Keratinocyte (primary cell): Measurements from ENCODE around the gene PDXDC1.
"Not testable (repeated sequence)": the region's sequence is repeated elsewhere in the genome, so short reads cannot be mapped to it uniquely, and the experiment has no call there.

ENCODE experiments used
- CTCF ChIP-seq, 3 experiments: IDR thresholded peaks in 1 of 3; conservative IDR thresholded peaks in 1 of 3; optimal IDR thresholded peaks in 1 of 3; 2 replicates in 2 of 3; 3 replicates in 1 of 3; pipeline versions ENCODE3 to v1.5.1; 2011; ENCODE audit warnings: low read length in 3 of 3, mild to moderate bottlenecking in 3 of 3, moderate library complexity in 2 of 3, control low read depth in 1 of 3, inconsistent platforms in 1 of 3; ENCODE audit not compliant: insufficient read depth in 2 of 3; ENCODE audit errors: extremely low read depth in 1 of 3
- EZH2 ChIP-seq: IDR thresholded peaks from one replicate; pipeline ENCODE4 v1.6.1; 2012; ENCODE audit warnings: inconsistent platforms, mild to moderate bottlenecking, low read length, moderate library complexity

GRCh38 chr16:15144781-15145417 is 170.1 kb downstream of the PDXDC1 start:
- not testable (repeated sequence) for TF ChIP-seq CTCF (optimal IDR thresholded peaks at IDR 0.05 in 1 of 3, IDR thresholded peaks at IDR 0.05 in 1 of 3, conservative IDR thresholded peaks at IDR 0.05 in 1 of 3; ENCODE audit: extremely low read depth in 1 of 3, insufficient read depth in 2 of 3, low read length in 3 of 3); EZH2
